Endothelial cell of umbilical vein (primary cell): ENCODE measurements around the gene INHA. TPM values are rescaled to one million over a fixed set of nuclear protein-coding genes. Genes with fewer than 3 reads are reported as not detected.

Experiments
- BruUV-seq: library from RNA; stranded (reverse); fragments of 400-500 nt; replicated peaks from 2 replicates; lab custom pipeline; 2021; lab: Mats Ljungman, UMichigan
- CTCF ChIA-PET: fragments of 300-600, 350-600 bp; sonication (Branson Sonifier 250); formaldehyde crosslinking; loops from one replicate; lab custom pipeline; 2021; ENCODE audit warnings: antibody characterized with exemption, inconsistent platforms; lab: Charles Lee
- POLR2A ChIA-PET: fragments of 300-600, 350-600 bp; sonication (Branson Sonifier 250); formaldehyde crosslinking; loops from one replicate; lab custom pipeline; 2021; ENCODE audit warnings: antibody characterized with exemption, inconsistent platforms; lab: Charles Lee
- DNase-seq: peaks from one replicate; pipeline ENCODE4 v3.0.0-alpha.2; 2011; ENCODE audit warnings: low read depth, low spot score
- FAIRE-seq: peaks from 2 replicates; lab custom pipeline; 2011; peaks lifted over from hg19 to GRCh38; lab: Jason Lieb, UNC
- H2AFZ ChIP-seq: 2 replicates; pipeline ENCODE4 v1.6.0; 2012; ENCODE audit warnings: low read depth, low read length, control low read depth, inconsistent platforms
- H3K27ac ChIP-seq: 2 replicates; pipeline ENCODE4 v1.5.1; 2011; ENCODE audit warnings: low read depth, mild to moderate bottlenecking, control low read depth, low read length, moderate library complexity; ENCODE audit not compliant: insufficient read depth
- H3K27me3 ChIP-seq, 2 experiments: 2 replicates each; pipeline versions ENCODE4 v1.6.0 to v1.6.1; 2011; ENCODE audit warnings: low read length in 2 of 2, mixed read lengths in 1 of 2; ENCODE audit not compliant: control insufficient read depth in 2 of 2, insufficient read depth in 2 of 2
- H3K36me3 ChIP-seq, 2 experiments: 2 replicates in 1 of 2; 3 replicates in 1 of 2; pipeline ENCODE4 v1.5.1; 2011; ENCODE audit warnings: low read length in 2 of 2, mild to moderate bottlenecking in 1 of 2, moderate library complexity in 1 of 2; ENCODE audit not compliant: control insufficient read depth in 2 of 2, insufficient read depth in 2 of 2; ENCODE audit errors: extremely low read depth in 1 of 2
- H3K4me1 ChIP-seq: 3 replicates; pipeline ENCODE4 v1.5.1; 2011; ENCODE audit warnings: mild to moderate bottlenecking, low read length; ENCODE audit not compliant: control insufficient read depth, insufficient read depth; ENCODE audit errors: extremely low read depth
- H3K4me2 ChIP-seq: 2 replicates; pipeline ENCODE4 v1.6.1; 2011; ENCODE audit warnings: low read length, control low read depth, mixed read lengths; ENCODE audit not compliant: insufficient read depth
- H3K4me3 ChIP-seq, 3 experiments: fragments of 200-600 bp in 1 of 3; sonication (generic), shearing (Covaris generic) in 1 of 3; replicated peaks in 1 of 3; 2 replicates each; pipeline ENCODE4 v1.5.1; 2011 to 2016; ENCODE audit warnings: control low read depth in 3 of 3, low read length in 3 of 3, mild to moderate bottlenecking in 2 of 3, inconsistent platforms in 1 of 3, low read depth in 1 of 3, moderate library complexity in 1 of 3; ENCODE audit not compliant: insufficient read depth in 1 of 3
- H3K79me2 ChIP-seq: 2 replicates; pipeline ENCODE4 v1.6.0; 2012; ENCODE audit warnings: low read length, inconsistent platforms; ENCODE audit not compliant: control insufficient read depth, insufficient read depth
- H3K9ac ChIP-seq: replicated peaks from 2 replicates; pipeline ENCODE3; 2011; ENCODE audit warnings: low read length, control low read depth; ENCODE audit not compliant: insufficient read depth; ENCODE audit errors: extremely low read depth
- H3K9me1 ChIP-seq: replicated peaks from 3 replicates; pipeline ENCODE4 v1.6.0; 2011; ENCODE audit warnings: mild to moderate bottlenecking, low read length; ENCODE audit not compliant: control insufficient read depth, insufficient read depth; ENCODE audit errors: extremely low read depth
- H3K9me3 ChIP-seq: replicated peaks from 2 replicates; pipeline ENCODE4 v1.5.1; 2012; ENCODE audit warnings: low read length, inconsistent platforms; ENCODE audit not compliant: control insufficient read depth, insufficient read depth
- H4K20me1 ChIP-seq: replicated peaks from 2 replicates; pipeline ENCODE3; 2011; ENCODE audit warnings: mild to moderate bottlenecking, low read length; ENCODE audit not compliant: control insufficient read depth, insufficient read depth; ENCODE audit errors: extremely low read depth
- EZH2 ChIP-seq: IDR thresholded peaks from 2 replicates; pipeline ENCODE4 v1.6.1; 2012; ENCODE audit warnings: borderline replicate concordance, low read depth, mild to moderate bottlenecking, moderate library complexity, low read length, inconsistent platforms; ENCODE audit not compliant: severe bottlenecking
- FOS ChIP-seq: IDR thresholded peaks from 2 replicates; pipeline ENCODE4 v1.6.1; 2011; ENCODE audit warnings: mild to moderate bottlenecking, low read length, moderate library complexity, borderline replicate concordance; ENCODE audit not compliant: insufficient read depth
- GATA2 ChIP-seq: IDR thresholded peaks from 2 replicates; pipeline ENCODE4 v1.7.0; 2011; ENCODE audit warnings: low read depth, mild to moderate bottlenecking, moderate library complexity, mixed read lengths, low read length; ENCODE audit not compliant: insufficient read length, insufficient read depth
- JUN ChIP-seq: IDR thresholded peaks from 2 replicates; pipeline ENCODE4 v1.6.1; 2011; ENCODE audit warnings: borderline replicate concordance, low read depth; ENCODE audit not compliant: insufficient read length, insufficient read depth
- MYC ChIP-seq: IDR thresholded peaks from one replicate; pipeline ENCODE4 v1.6.1; 2011; ENCODE audit warnings: mild to moderate bottlenecking, low read depth, low read length
- POLR2A ChIP-seq: IDR thresholded peaks from 2 replicates; pipeline ENCODE4 v1.6.1; 2012; ENCODE audit warnings: low read depth, mild to moderate bottlenecking, control low read depth, low read length
- POLR2AphosphoS5 ChIP-seq: IDR thresholded peaks from 2 replicates; pipeline ENCODE4 v1.6.1; 2012; ENCODE audit warnings: low read depth, mild to moderate bottlenecking, control low read depth, low read length, moderate library complexity; ENCODE audit not compliant: insufficient read depth
- dilution Hi-C: fragments of 300-500 bp; cut with MboI; formaldehyde crosslinking; loops from one replicate; pipeline ENCODE4 v1.15.0; 2019; ENCODE audit warnings: low sequenced_read_pairs; ENCODE audit not compliant: extremely low pct_ligation_motif_present
- intact Hi-C: fragments of 100-400 bp; cut with micrococcal nuclease; formaldehyde crosslinking; loops from one replicate; pipeline ENCODE4 v1.10.0; 2022
- polyA plus RNA-seq, 4 experiments: library from polyadenylated mRNA; depleted of rRNA in 3 of 4; stranded (reverse) in 3 of 4; unstranded in 1 of 4; fragments of >200 nt; gene quantifications; 2 replicates each; pipeline versions ENCODE4 v1.2.1 to v1.2.3, GENCODE V29; 2011 to 2012; ENCODE audit warnings: missing spikeins in 1 of 4
- total RNA-seq: library from RNA; stranded (reverse); gene quantifications from 2 replicates; pipeline ENCODE4 v1.2.3, GENCODE V29; 2021
- TF ChIP-seq, protein P1 (sequence below), 2 donors: IDR thresholded peaks; 1 replicate in 1 of 2; 2 replicates in 1 of 2; pipeline ENCODE4 v1.5.1; 2011; ENCODE audit warnings: low read length in 2 of 2, mild to moderate bottlenecking in 2 of 2, moderate library complexity in 2 of 2, control low read depth in 1 of 2, inconsistent platforms in 1 of 2, low read depth in 1 of 2; ENCODE audit not compliant: insufficient read depth in 1 of 2; ENCODE audit errors: extremely low read depth in 1 of 2
- TF ChIP-seq, protein P2 (sequence below): IDR thresholded peaks from 2 replicates; pipeline ENCODE4 v1.6.1; 2011; ENCODE audit not compliant: insufficient read depth, insufficient read length

INHA gene
- total and polyA plus RNA-seq, 2 donors (not counting 3 experiments of a cell fraction or from before 2014, with no cell fraction given) = 0.06 TPM; not detected in 1

DNA sequence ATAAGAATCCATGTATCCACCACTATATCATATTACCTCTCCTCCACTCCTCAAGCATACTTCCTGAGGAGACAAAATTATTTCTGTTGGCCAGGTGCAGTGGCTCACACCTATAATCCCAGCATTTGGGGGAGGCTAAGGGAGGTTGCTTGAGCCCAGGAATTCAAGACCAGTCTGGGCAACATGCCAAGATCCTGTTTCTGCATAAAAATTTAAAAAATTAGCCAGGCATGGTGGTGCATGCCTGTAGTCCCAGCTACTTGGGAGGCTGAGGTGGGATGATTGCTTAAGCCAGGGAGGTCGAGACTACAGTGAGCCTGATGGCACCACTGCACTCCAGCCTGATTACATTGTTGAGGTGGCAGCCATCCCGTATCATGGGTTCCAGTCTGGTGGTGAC lies 9.2 kb downstream of the INHA start:
- H3K9me3 ChIP-seq = no peaks in the 10 kb centered on the region
- no TSS peak for BruUV-seq
- no peaks in the 10 kb centered on the region for H4K20me1 ChIP-seq
- H3K27ac ChIP-seq = no peak overlapping the region
- no peaks in the 10 kb centered on the region for H3K79me2 ChIP-seq
- no peak overlapping the region for H3K9ac ChIP-seq
- CTCF ChIA-PET = interaction anchor here (0.5 to 1.7 kb wide), 2 partner anchors 52 to 1639 kb away, joined by 4 to 6 read pairs; no protein-coding TSS in a partner anchor
- DNase-seq (no peak), FAIRE-seq (no peak)
- POLR2A ChIA-PET = no interaction called here
- intact Hi-C loops (no loop called here), dilution Hi-C loops (no loop called here)
- H3K4me1 ChIP-seq = no peaks in the 10 kb centered on the region
- H3K27me3 ChIP-seq = peaks cover 13 to 25% of the 10 kb centered on the region in 2 experiments
- H3K4me3 ChIP-seq = no peak overlapping the region
- H2AFZ ChIP-seq = no peak overlapping the region
- no peak overlapping the region for H3K4me2 ChIP-seq
- H3K9me1 ChIP-seq = no peaks in the 10 kb centered on the region
- TF ChIP-seq POLR2AphosphoS5 = no peak
- no peaks in the 10 kb centered on the region for H3K36me3 ChIP-seq

- no peaks in the 10 kb centered on the region for H4K20me1 ChIP-seq
- TF ChIP-seq EZH2 = no peak
- no peak for TF ChIP-seq POLR2AphosphoS5
- no peak for TF ChIP-seq JUN
- TF ChIP-seq GATA2 = no peak
- TF ChIP-seq FOS = no peak
- TF ChIP-seq, protein P1, sequence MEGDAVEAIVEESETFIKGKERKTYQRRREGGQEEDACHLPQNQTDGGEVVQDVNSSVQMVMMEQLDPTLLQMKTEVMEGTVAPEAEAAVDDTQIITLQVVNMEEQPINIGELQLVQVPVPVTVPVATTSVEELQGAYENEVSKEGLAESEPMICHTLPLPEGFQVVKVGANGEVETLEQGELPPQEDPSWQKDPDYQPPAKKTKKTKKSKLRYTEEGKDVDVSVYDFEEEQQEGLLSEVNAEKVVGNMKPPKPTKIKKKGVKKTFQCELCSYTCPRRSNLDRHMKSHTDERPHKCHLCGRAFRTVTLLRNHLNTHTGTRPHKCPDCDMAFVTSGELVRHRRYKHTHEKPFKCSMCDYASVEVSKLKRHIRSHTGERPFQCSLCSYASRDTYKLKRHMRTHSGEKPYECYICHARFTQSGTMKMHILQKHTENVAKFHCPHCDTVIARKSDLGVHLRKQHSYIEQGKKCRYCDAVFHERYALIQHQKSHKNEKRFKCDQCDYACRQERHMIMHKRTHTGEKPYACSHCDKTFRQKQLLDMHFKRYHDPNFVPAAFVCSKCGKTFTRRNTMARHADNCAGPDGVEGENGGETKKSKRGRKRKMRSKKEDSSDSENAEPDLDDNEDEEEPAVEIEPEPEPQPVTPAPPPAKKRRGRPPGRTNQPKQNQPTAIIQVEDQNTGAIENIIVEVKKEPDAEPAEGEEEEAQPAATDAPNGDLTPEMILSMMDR (IDR thresholded peaks at IDR 0.05; ENCODE audit: extremely low read depth in 1 of 2, insufficient read depth in 1 of 2, low read depth in 1 of 2, low read length in 2 of 2) = no peak
- TF ChIP-seq POLR2A = no peak
- TF ChIP-seq, protein P2, sequence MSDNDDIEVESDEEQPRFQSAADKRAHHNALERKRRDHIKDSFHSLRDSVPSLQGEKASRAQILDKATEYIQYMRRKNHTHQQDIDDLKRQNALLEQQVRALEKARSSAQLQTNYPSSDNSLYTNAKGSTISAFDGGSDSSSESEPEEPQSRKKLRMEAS = no peak
- no peak for TF ChIP-seq MYC
- H3K27ac ChIP-seq = no peak overlapping the region
- H3K4me2 ChIP-seq = no peak overlapping the region
- no TSS peak for BruUV-seq
- ChIA-PET CTCF (interaction anchor here (1.0 to 1.9 kb wide), 2 partner anchors 30 to 50 kb away, joined by 3 to 7 read pairs; no protein-coding TSS in a partner anchor), POLR2A (interaction anchor here (0.7 kb wide), 1 partner anchor 41 kb away, joined by 3 read pairs; no protein-coding TSS in a partner anchor)
- no peaks in the 10 kb centered on the region for H3K79me2 ChIP-seq
- no peak overlapping the region for H3K9ac ChIP-seq
- H3K9me1 ChIP-seq = no peaks in the 10 kb centered on the region
- no peaks in the 10 kb centered on the region for H3K4me1 ChIP-seq
- H2AFZ ChIP-seq = no peak overlapping the region
- dilution Hi-C loops = no loop called here
- no peak overlapping the region for H3K4me3 ChIP-seq
- H3K9me3 ChIP-seq = no peaks in the 10 kb centered on the region
- H3K36me3 ChIP-seq = no peaks in the 10 kb centered on the region
- peaks cover 4 to 5% of the 10 kb centered on the region in 2 experiments for H3K27me3 ChIP-seq
- DNase-seq (no peak), FAIRE-seq (no peak)
- intact Hi-C loops = no loop called here
Measured at GRCh38 chr2:219591091-219591490, 19.0 kb downstream of the INHA start.
